ENCODE results near the gene SLC4A9. TPM values are rescaled to one million over a fixed set of nuclear protein-coding genes. Genes with fewer than 3 reads are reported as not detected.
"Not testable (repeated sequence)": the region's sequence is repeated elsewhere in the genome, so short reads cannot be mapped to it uniquely, and the experiment has no call there.

Gene SLC4A9
- polyA plus RNA-seq, 3 donors = 0.06 to 0.12 TPM; not detected in 1

GRCh38 chr5:140420665-140421361 is 60.8 kb downstream of the SLC4A9 start:
- no peak overlapping the region for H3K27ac ChIP-seq (ENCODE audit: low read depth, low read length)
- WGBS, 3 donors = 83 to 92% (median 91%) methylated on average over 5 of the region's 5 CpGs

DNA sequence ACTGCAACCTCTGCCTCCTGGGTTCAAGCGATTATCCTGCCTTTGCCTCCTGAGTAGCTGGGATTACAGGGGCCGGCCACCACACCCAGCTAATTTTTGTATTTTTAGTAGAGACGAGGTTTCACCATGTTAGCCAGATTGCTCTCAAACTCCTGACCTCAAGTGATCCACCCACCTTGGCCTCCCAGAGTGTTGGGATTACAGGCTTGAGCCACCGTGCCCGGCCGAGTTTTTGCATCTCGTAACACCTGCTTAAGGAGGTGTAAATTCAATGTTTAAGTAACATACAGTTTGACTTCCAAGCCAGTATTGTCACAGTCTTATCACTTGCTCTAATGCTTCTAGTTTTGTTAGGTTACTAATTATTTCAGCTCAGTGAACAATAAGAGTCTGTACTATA is 61.4 kb downstream of the SLC4A9 start:
- not testable (repeated sequence) for H3K27ac ChIP-seq (ENCODE audit: low read depth, low read length)
- 61 to 83% (median 81%) methylated on average over 7 of the region's 7 CpGs for WGBS, 3 donors

GRCh38 chr5:140423609-140424008 is 63.6 kb downstream of the SLC4A9 start:
- no peak overlapping the region for H3K27ac ChIP-seq (ENCODE audit: low read depth, low read length)
- WGBS, 3 donors = 87 to 99% (median 96%) methylated on average over 2 of the region's 2 CpGs

DNA sequence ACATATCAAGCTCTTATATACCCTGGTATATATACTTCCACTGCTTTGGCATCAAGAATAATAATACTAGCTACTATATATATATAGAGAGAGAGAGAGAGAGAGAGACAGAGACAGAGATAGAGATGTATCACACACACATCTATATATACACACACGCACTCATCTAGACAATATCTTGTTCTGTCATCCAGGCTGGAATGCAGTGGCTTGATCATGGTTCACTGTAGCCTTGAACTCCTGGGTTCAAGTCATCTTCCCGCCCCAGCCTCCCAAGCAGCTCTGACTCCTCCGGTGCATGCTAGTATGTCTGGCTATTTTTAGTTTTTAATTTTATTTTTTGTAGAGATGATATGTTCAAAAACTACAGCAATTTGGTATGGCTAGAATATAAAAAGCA is 64.1 kb downstream of the SLC4A9 start:
- H3K27ac ChIP-seq (ENCODE audit: low read depth, low read length) = no peak overlapping the region
- 61 to 82% (median 82%) methylated on average over 3 of the region's 3 CpGs for WGBS, 3 donors

Other genes starting within 250 kb of the SLC4A9 start
- gene PURA, start 246.1 kb upstream of the SLC4A9 start, polyA plus RNA-seq = 10 to 100 TPM in 1 of 3 donors, 1 to 10 TPM in 2; 2.5 to 10.2 (median 3.9) TPM
- gene IGIP, start 234.3 kb upstream of the SLC4A9 start, polyA plus RNA-seq = 10 to 100 TPM in 1 of 3 donors, 1 to 10 TPM in 2; 3.3 to 17.4 (median 3.6) TPM
- gene CYSTM1, start 185.0 kb upstream of the SLC4A9 start, polyA plus RNA-seq = 100 to 1,000 TPM in 2 of 3 donors, 10 to 100 TPM in 1; 72.8 to 218 (median 107) TPM
- 10 to 100 TPM; 30.2 to 94.8 (median 85.1) TPM for gene PFDN1, start 57.1 kb upstream of the SLC4A9 start, polyA plus RNA-seq
- gene HBEGF, start 13.6 kb upstream of the SLC4A9 start, polyA plus RNA-seq = 10 to 100 TPM in 2 of 3 donors, 1 to 10 TPM in 1; 3.5 to 40.2 (median 20.0) TPM
- gene ANKHD1, start 41.6 kb downstream of the SLC4A9 start, polyA plus RNA-seq = 10 to 100 TPM; 32.7 to 42.7 (median 36.8) TPM
- 10 to 100 TPM; 32.4 to 75.8 (median 40.6) TPM for gene EIF4EBP3, start 187.5 kb downstream of the SLC4A9 start, polyA plus RNA-seq
- gene SRA1, start 197.3 kb downstream of the SLC4A9 start, polyA plus RNA-seq = 10 to 100 TPM in 2 of 3 donors, 1 to 10 TPM in 1; 9.6 to 33.1 (median 30.2) TPM
- 10 to 100 TPM; 18.5 to 24.3 (median 22.2) TPM for gene APBB3, start 204.4 kb downstream of the SLC4A9 start, polyA plus RNA-seq
- 10 to 100 TPM; 31.2 to 65.9 (median 43.5) TPM for gene SLC35A4, start 204.6 kb downstream of the SLC4A9 start, polyA plus RNA-seq